Right lobe of liver (tissue), 4 donors: Measurements from ENCODE around the gene RHEB.

Experiments
- CTCF ChIP-seq, 4 donors: fragments of 200-600 bp in 3 of 4; fragments of 450-650 bp in 1 of 4; IDR thresholded peaks; one replicate each; pipeline versions ENCODE4 v1.5.1 to v1.8.0; 2016 to 2022; ENCODE audit warnings: antibody characterized with exemption in 4 of 4, mild to moderate bottlenecking in 2 of 4
- POLR2A ChIP-seq: fragments of 450-650 bp; IDR thresholded peaks from one replicate; pipeline ENCODE4 v1.6.1; 2017; ENCODE audit warnings: antibody characterized with exemption, mild to moderate bottlenecking
- donor health status: DM: no; HTN: no; CAD: no.
- donor health status: DM: no; HTN: no; CAD: no.
- donor health status: DM: no; HTN: yes; CAD: no.

- TF ChIP-seq CTCF (IDR thresholded peaks at IDR 0.05) = no peak
- TF ChIP-seq POLR2A = no peak
Measured at GRCh38 chr7:151434549-151434948, 85.1 kb downstream of the RHEB start.
